ENCODE data around the gene MMP25. TPM values are rescaled to one million over a fixed set of nuclear protein-coding genes. Genes with fewer than 3 reads are reported as not detected.

MMP25 gene
- total RNA-seq, 1 experiment from 2014 or later = 0.67 TPM

GRCh38 chr16:3022208-3022683, 24.1 kb upstream of the MMP25 start:
- Histone ChIP-seq H3K4me1 (ENCODE audit: control insufficient read depth, insufficient read depth, low read length) (peaks cover 16% of the 10 kb centered on the region), H3K4me3 (ENCODE audit: low read depth in 2 of 2, low read length in 2 of 2) (peak overlapping the region; percentile 94 to 95), H3K27me3 (ENCODE audit: control insufficient read depth, insufficient read depth, low read length) (no peaks in the 10 kb centered on the region), H3K36me3 (ENCODE audit: control insufficient read depth, insufficient read depth, low read length) (peaks cover 9% of the 10 kb centered on the region), H3K9me3 (ENCODE audit: control insufficient read depth, insufficient read depth, low read depth, low read length) (no peaks in the 10 kb centered on the region), H3K27ac (ENCODE audit: low read length) (peak overlapping the region; percentile 99)
- peak; percentile 84 for DNase-seq (ENCODE audit: low read depth, low spot score)
- intact Hi-C loops (cut with micrococcal nuclease; ENCODE audit: unreplicated experiment) (no loop called here), in situ Hi-C loops (cut with HindIII; ENCODE audit: low pct_unique_long_range_greater_than_20kb, low sequenced_read_pairs) (no loop called here)
- ChIA-PET POLR2A (interaction anchor here (0.6 kb wide), 1 partner anchor 84 kb away, joined by 5 read pairs; no protein-coding TSS in a partner anchor), CTCF (interaction anchor here (0.7 to 1.2 kb wide), 2 partner anchors 9 to 26 kb away, joined by 4 to 5 read pairs; no protein-coding TSS in a partner anchor)
- no TSS peak for BruUV-seq (replicated peaks)
- peak; percentile 36 for ATAC-seq
- TF ChIP-seq POLR2AphosphoS5 (IDR thresholded peaks at IDR 0.05; ENCODE audit: low read depth, low read length) = peak; percentile 18
- no peak for TF ChIP-seq SIN3A (IDR thresholded peaks at IDR 0.05; ENCODE audit: borderline replicate concordance, insufficient read depth, low read depth, low read length)
- TF ChIP-seq REST (IDR thresholded peaks at IDR 0.05; ENCODE audit: insufficient read depth in 1 of 2, low read depth in 2 of 2, low read length in 1 of 2) = no peak
- no peak for TF ChIP-seq TCF7L2 (IDR thresholded peaks at IDR 0.05; ENCODE audit: low read depth, low read length)
- TF ChIP-seq CTCF (IDR thresholded peaks at IDR 0.05) = no peak

GRCh38 chr16:3022684-3023414, 23.5 kb upstream of the MMP25 start:
- in situ Hi-C loops (cut with HindIII; ENCODE audit: low pct_unique_long_range_greater_than_20kb, low sequenced_read_pairs) (no loop called here), intact Hi-C loops (cut with micrococcal nuclease; ENCODE audit: unreplicated experiment) (no loop called here)
- Histone ChIP-seq H3K4me3 (ENCODE audit: low read depth in 2 of 2, low read length in 2 of 2) (peak overlapping the region; percentile 94 to 95), H3K27ac (ENCODE audit: low read length) (peak overlapping the region; percentile 99), H3K9me3 (ENCODE audit: control insufficient read depth, insufficient read depth, low read depth, low read length) (no peaks in the 10 kb centered on the region), H3K36me3 (ENCODE audit: control insufficient read depth, insufficient read depth, low read length) (peaks cover 9% of the 10 kb centered on the region), H3K27me3 (ENCODE audit: control insufficient read depth, insufficient read depth, low read length) (no peaks in the 10 kb centered on the region), H3K4me1 (ENCODE audit: control insufficient read depth, insufficient read depth, low read length) (peaks cover 16% of the 10 kb centered on the region)
- TF ChIP-seq CTCF (IDR thresholded peaks at IDR 0.05) (no peak), POLR2AphosphoS5 (IDR thresholded peaks at IDR 0.05; ENCODE audit: low read depth, low read length) (no peak; the same call in 1 of the 2 replicates), SIN3A (IDR thresholded peaks at IDR 0.05; ENCODE audit: borderline replicate concordance, insufficient read depth, low read depth, low read length) (no peak), REST (IDR thresholded peaks at IDR 0.05; ENCODE audit: insufficient read depth in 1 of 2, low read depth in 2 of 2, low read length in 1 of 2) (no peak), TCF7L2 (IDR thresholded peaks at IDR 0.05; ENCODE audit: low read depth, low read length) (no peak)
- ATAC-seq = peak; percentile 8
- DNase-seq (ENCODE audit: low read depth, low spot score) = no peak
- POLR2A ChIA-PET = interaction anchor here (0.6 kb wide), 5 partner anchors 11 to 1144 kb away, joined by 3 to 8 read pairs (median 4); no protein-coding TSS in a partner anchor
- TSS peak; percentile 96 for BruUV-seq (replicated peaks)
- CTCF ChIA-PET = interaction anchor here (0.7 to 1.2 kb wide), 4 partner anchors 9 to 25 kb away, joined by 3 to 5 read pairs (median 4); no protein-coding TSS in a partner anchor

All from Panc1 (cell line).